ENCODE results near the gene RNASEH2B.

Gene RNASEH2B

GRCh38 chr13:50942630-50943311 lies 33.2 kb downstream of the RNASEH2B start:
- no peak for DNase-seq

DNA sequence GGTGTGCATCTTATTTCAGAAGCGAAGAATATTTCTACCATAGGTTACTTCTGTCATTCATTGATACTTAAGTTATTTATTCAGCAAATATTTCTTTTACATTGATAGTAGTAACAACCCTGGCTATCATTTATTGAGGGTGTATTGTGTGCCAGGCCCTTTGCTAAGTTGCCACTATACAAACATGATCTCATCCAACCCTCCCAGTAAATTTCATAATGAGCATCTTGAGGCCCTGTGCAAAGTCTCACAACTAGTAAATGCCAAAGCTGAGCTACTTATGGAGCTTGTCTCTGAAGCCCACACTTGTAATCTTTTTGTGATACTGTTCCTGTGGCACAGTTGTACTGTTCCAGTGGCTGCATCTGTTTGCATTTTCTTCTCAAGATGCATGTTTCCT lies 36.1 kb downstream of the RNASEH2B start:
- no peak for DNase-seq

DNA sequence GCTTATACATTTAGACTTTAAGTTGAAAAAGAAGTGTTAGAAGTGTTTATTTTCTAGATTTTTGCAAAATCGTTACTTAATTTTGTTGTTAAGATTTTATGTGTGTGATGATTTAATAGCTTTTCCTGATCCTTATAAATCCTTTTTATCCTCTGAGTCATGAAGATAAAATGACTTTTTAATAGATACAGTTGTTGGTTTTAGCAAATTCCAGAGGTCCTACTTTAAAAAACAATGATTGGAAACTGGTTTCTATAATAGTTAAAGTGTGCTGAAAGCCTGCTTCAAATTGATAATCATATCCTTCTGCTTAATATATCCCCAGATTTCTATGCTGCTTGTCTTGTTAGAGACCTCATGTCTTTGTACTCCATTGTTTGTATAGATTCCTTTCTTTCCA lies 39.0 kb downstream of the RNASEH2B start:
- DNase-seq: no peak

DNA sequence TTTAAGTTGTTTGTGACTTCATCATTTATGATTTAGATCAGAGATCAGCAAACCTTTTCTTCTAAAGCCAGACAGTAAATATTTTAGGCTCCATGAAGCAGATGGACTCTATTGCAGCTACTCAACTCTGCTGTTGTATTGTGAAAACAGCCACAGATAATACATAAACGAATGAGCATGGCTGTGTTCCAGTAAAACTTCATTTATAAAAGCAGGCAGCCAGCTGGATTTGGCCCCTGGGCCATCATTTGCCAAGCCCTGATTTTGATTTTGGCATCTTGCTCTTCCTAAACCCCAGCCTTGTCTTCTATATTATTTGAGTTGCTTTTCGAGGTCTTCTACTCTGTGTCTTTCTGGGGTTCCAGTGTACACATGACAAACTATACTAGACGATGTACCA lies 41.3 kb downstream of the RNASEH2B start:
- no peak for DNase-seq

- DNase-seq: no peak
Observed at GRCh38 chr13:50951366-50951765, 41.8 kb downstream of the RNASEH2B start.

- no peak for DNase-seq
Observed at GRCh38 chr13:50955241-50955640, 45.6 kb downstream of the RNASEH2B start.

GRCh38 chr13:50955798-50956197 lies 46.2 kb downstream of the RNASEH2B start:
- no peak for DNase-seq

DNA sequence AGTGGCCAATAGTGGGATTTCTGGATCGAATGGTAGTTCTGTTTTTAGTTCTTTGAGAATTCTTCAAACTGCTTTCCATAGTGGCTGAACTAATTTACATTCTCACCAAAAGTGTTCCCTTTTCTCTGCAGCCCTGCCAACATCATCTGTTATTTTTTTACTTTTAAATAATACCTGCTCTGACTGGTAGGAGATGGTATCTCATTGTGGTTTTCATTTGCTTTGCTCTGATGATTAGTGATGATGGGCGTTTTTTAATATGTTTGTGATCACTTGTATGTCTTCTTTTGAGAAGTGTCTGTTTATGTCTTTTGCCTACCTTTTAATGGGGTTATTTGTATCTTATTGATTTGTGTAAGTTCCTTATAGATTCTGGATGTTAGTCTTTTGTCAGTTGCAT lies 48.0 kb downstream of the RNASEH2B start:
- DNase-seq: no peak

GRCh38 chr13:50969691-50970090 lies 60.1 kb downstream of the RNASEH2B start:
- DNase-seq: peak; percentile 30

DNA sequence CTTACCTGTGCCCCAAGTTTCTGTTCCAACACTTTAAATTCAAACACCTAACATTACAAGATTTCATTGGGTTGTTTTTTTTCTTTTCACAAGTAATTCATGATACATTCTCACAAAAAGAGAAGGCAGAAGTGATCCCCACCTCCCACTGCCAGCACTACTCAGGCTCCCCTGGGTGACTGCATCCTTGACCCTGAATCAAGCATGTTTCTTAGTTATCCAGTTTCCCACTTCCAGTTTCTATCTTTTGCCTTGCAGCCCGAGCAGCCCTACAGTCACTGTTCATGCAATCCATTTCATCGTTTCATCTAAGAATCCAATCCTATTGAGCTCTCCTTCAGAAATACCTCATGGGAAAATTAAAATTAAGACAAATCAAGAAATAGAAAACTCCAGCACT lies 61.4 kb downstream of the RNASEH2B start:
- DNase-seq: no peak

DNA sequence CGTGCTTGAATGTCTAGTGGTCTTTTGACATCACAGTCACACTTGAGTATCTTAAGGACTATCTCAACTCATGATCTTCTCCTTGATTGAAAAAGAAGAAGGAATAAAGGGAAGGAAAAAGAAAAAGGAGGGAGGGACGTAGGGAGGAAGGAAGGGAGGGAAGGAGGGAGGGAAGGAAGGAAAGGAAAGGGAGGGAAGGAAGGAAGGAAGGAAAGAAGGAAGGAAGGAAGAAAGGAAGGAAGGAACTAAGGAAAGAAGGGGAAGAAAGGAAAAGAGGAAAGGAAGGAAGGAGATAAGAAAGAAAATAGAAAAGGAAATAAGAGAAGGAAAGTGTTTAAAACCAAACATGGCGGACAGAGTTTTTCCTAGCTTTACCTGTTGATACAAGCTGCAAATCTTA lies 64.7 kb downstream of the RNASEH2B start:
- DNase-seq: no peak

GRCh38 chr13:50979187-50979586 lies 69.6 kb downstream of the RNASEH2B start:
- no peak for DNase-seq

DNA sequence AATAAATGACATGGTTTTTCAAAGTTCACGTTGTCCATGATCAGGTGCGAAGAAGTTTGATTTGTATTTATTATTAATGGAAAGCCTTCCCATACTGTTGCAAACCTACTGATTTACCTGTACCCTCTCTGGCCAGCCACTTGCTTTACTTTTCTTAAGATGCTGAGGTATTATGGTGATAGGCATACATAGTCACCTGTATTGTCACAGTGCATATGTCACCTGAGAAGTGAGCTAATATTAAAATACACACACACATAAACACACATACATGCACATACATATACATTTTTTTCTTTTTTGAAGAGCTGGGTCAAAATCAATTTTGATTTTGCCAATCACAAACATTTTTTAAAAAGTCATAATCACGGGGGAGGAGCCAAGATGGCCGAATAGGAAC lies 72.1 kb downstream of the RNASEH2B start:
- DNase-seq: no peak

GRCh38 chr13:50989476-50989875 lies 79.9 kb downstream of the RNASEH2B start:
- peak; percentile 34 for DNase-seq

DNA sequence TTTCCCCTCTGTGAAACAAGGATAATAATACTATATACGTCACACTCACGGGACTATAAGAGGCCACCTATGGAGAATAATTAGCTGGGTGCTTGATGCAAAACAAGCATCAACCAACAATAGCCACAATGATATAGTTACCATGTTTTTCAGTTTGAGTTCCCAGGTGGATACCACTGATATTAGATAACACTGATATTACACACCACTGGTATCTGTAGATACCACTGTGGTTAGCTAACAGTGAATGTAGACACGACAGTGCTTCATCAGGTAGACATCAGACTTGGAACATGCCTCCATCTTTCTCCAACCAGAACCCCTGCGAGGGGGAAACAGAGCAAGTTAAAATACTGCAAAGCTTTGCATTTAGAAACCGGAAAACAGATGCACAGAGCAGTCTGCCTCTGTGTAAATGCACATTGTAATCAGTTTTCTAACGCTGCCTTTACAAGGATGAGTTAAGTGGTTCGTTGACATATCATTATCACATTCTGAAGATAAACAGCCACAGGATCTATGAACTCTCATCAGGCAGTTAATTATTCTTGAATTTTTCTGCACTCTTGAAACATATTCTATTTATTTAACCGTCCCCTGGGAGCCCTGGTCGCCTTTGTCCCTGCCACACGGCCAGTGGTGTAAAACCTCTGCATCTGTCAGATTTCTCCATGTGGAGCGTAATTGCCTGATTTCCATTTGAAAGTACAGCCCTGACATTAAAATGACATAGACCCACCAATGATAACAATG lies 80.7 kb downstream of the RNASEH2B start:
- peak; percentile 66 for DNase-seq

- DNase-seq: peak; percentile 50
Observed at GRCh38 chr13:50990818-50991506, 81.4 kb downstream of the RNASEH2B start.

DNA sequence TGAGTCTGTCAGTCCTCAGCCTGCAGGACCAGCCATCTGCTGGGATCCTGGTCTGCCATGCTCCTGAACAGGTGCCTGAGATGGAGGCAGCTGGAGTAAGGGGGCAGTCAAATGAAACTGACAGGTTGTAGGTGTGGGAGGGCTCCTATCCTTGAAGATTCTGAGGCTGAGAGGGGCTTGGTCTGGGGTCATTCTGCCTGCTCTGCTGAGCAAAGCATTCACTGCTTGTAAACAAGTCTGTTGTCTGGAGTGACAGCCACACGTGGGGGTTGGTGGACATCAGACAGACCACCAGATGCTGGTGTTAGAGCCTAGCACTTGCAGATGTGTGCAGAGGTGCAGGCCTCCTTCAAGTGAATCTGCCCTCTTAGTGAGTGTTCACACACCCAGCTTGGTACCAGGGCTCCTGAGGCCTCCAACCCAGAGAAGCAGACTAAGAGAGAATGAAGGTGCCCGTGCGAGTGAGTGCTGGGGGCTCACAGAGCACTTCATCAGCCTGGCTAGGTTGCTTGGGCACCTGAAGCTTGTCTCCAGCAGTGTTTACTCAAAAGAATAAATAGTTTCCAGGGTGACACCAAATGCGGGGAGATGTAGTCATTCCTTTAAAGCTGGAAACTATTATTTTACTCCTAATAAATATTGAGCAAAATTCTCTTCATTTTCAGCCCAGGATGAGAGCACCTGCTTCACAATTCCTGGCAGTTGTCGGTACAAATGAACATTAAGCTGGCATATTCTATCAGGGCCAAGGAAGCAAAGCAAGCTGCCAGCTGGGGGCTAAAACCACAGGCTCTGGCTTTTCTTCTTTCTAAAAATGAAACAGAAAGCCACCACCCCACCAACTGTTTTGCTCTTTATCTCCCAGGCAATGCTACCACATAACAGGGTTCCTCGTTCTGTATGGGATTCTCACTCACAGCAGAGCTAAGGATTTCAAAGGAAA lies 82.3 kb downstream of the RNASEH2B start:
- peak; percentile 10 for DNase-seq

DNA sequence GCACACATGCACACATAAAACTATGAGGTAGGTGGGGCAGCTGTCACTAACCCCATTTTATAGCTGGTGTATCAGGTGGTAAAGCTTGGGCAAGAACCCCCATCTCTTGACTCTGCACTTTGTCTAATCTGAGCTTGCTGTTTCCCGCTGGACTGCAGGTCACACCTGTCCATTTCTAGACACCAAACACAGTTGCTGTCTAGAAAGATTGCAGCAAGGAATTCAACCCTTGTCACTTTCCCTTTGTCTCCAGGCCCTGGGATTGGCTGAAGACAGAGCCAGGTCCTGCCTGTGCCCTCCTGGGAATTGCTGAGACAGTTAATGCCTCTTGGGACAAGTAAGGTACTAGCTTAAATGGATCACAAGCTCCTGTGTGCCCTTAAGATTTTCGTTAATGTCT lies 83.8 kb downstream of the RNASEH2B start:
- DNase-seq: no peak

GRCh38 chr13:50993934-50994333 lies 84.3 kb downstream of the RNASEH2B start:
- DNase-seq: no peak

DNA sequence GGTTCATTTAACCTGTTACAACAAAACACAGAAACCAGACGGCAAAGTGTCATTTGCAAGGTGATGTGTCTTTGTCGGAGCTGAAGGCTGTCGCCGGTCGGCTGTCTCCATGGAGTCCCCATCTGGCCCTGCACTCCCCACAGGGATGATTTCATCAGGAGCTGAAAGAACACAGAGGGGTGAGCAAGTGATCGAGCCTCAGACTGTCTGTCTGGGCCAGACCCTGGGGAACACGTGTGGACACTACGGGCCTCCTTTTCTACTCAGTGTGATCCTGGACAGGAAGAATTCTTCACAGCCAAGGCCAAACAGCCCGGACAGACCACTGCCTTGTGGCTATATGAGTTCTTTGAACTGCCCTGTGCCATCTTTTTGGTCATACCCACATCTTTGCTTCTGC lies 85.1 kb downstream of the RNASEH2B start:
- DNase-seq: no peak

- DNase-seq: no peak
Observed at GRCh38 chr13:50995854-50996253, 86.3 kb downstream of the RNASEH2B start.

GRCh38 chr13:50998326-50998725 lies 88.7 kb downstream of the RNASEH2B start:
- DNase-seq: no peak

- no peak for DNase-seq
Observed at GRCh38 chr13:50999641-51000040, 90.0 kb downstream of the RNASEH2B start.
